Measurements from ENCODE around the gene WWC1. TPM values are rescaled to one million over a fixed set of nuclear protein-coding genes. Genes with fewer than 3 reads are reported as not detected.

WWC1 gene
- total RNA-seq, 2 donors from 2014 or later, result 45.3 to 52.6 TPM

DNA sequence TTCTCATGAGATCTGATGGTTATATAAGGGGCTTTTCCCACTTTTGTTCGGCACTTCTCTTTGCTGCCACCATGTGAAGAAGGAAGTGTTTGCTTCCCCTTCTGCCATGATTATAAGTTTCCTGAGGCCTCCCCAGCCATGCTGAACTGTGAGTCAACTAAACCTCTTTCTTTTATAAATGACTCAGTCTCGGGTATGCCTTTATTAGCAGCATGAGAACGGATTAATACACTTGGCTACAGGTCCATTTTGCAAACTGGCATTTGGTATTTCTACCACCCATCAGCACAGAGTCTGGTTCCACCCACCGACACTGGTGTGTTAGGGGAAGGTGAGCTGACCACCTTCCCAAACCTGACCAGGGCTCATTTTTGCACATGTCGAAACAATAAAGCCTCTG, 146.9 kb downstream of the WWC1 start:
- TF ChIP-seq POLR2AphosphoS5 (IDR thresholded peaks at IDR 0.05), result no peak
- TF ChIP-seq, protein P1, sequence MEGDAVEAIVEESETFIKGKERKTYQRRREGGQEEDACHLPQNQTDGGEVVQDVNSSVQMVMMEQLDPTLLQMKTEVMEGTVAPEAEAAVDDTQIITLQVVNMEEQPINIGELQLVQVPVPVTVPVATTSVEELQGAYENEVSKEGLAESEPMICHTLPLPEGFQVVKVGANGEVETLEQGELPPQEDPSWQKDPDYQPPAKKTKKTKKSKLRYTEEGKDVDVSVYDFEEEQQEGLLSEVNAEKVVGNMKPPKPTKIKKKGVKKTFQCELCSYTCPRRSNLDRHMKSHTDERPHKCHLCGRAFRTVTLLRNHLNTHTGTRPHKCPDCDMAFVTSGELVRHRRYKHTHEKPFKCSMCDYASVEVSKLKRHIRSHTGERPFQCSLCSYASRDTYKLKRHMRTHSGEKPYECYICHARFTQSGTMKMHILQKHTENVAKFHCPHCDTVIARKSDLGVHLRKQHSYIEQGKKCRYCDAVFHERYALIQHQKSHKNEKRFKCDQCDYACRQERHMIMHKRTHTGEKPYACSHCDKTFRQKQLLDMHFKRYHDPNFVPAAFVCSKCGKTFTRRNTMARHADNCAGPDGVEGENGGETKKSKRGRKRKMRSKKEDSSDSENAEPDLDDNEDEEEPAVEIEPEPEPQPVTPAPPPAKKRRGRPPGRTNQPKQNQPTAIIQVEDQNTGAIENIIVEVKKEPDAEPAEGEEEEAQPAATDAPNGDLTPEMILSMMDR (IDR thresholded peaks at IDR 0.05), result no peak
- no peak for TF ChIP-seq POLR2A (IDR thresholded peaks at IDR 0.05)
- intact Hi-C loops (cut with DNase I), result loop anchor here (10.0 kb wide), 1 partner anchor 164 kb away; no protein-coding TSS in a partner anchor
- Histone ChIP-seq H3K27ac (no peak overlapping the region), H3K27me3 (replicated peaks; ENCODE audit: insufficient read depth) (no peaks in the 10 kb centered on the region), H3K4me3 (no peak overlapping the region), H3K9me3 (no peaks in the 10 kb centered on the region), H3K4me1 (replicated peaks) (no peaks in the 10 kb centered on the region), H3K36me3 (no peaks in the 10 kb centered on the region)
- WGBS, result 72% methylated on average over 5 of the region's 5 CpGs
- no peak for DNase-seq (ENCODE audit: low spot score)

DNA sequence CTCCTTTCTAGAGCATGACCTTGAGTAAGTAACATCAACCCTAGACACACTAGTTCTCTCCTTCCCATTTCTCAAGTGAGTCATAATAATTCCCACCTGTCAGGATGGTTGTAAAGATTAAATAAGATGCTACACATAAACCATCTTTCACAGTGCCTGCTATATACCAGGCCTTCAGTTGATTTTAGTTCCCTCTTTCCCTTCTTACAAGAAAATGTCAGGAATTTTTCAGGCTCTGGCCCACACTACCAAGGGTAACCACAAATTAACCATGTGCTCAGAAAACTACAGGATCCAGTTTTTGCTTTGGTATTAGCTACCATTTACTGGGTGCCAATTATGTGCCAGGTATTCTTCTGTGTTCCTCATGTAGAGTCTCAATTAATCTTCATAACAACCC, 152.1 kb downstream of the WWC1 start:
- no peak overlapping the region for H3K27ac ChIP-seq
- H3K36me3 ChIP-seq, result no peaks in the 10 kb centered on the region
- TF ChIP-seq POLR2AphosphoS5 (IDR thresholded peaks at IDR 0.05) (no peak), POLR2A (IDR thresholded peaks at IDR 0.05) (no peak)
- TF ChIP-seq, protein P1 (IDR thresholded peaks at IDR 0.05), result no peak

DNA sequence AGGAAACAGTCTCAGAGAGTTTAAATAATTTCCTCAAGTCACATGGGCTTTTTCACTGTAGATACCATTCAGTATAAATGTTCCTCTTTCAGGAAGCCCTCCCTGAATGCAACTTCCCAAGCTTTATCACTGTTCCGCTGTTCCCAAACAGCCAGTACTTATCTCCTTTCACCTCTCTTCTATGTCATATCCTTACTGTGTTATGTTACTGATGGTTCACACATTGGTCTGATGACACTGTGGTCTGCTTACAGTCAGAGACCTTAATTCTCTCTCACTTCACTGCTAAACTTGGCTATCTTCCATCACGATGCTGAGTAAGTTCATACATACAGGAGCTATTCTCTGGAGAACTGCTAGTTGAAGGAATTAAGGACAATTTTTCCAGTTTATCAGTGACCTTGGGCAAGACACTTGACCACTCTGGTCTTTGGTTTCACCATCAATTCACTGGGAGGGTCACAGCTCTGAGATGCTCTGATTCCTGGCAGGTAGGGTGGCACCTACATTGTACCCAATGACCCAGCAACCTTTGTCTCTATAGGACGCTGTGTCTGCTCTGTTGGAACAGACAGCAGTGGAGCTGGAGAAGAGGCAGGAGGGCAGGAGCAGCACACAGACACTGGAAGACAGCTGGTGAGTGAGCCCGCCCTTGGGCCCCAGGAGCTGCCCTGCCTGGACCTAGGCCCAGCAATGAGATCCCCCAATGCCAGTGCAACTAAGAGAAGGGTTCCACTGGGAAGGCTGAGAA, 152.7 kb downstream of the WWC1 start:
- WGBS, result 91% methylated on average over 4 of the region's 4 CpGs
- H3K36me3 ChIP-seq, result no peaks in the 10 kb centered on the region
- TF ChIP-seq, protein P1 (IDR thresholded peaks at IDR 0.05), result no peak
- TF ChIP-seq POLR2AphosphoS5 (IDR thresholded peaks at IDR 0.05), result no peak
- H3K4me3 ChIP-seq, result no peak overlapping the region
- DNase-seq (ENCODE audit: low spot score), result no peak
- H3K9me3 ChIP-seq, result no peaks in the 10 kb centered on the region
- H3K4me1 ChIP-seq (replicated peaks), result no peaks in the 10 kb centered on the region
- H3K27me3 ChIP-seq (replicated peaks; ENCODE audit: insufficient read depth), result no peaks in the 10 kb centered on the region
- intact Hi-C loops (cut with DNase I), result no loop called here
- H3K27ac ChIP-seq, result no peak overlapping the region

More for the DNA sequence above, 152.1 kb downstream of the WWC1 start:
- DNase-seq (ENCODE audit: low spot score), result no peak
- H3K9me3 ChIP-seq, result no peaks in the 10 kb centered on the region
- no peaks in the 10 kb centered on the region for H3K4me1 ChIP-seq (replicated peaks)
- no peaks in the 10 kb centered on the region for H3K27me3 ChIP-seq (replicated peaks; ENCODE audit: insufficient read depth)
- intact Hi-C loops (cut with DNase I), result no loop called here
- no peak overlapping the region for H3K4me3 ChIP-seq

DNA sequence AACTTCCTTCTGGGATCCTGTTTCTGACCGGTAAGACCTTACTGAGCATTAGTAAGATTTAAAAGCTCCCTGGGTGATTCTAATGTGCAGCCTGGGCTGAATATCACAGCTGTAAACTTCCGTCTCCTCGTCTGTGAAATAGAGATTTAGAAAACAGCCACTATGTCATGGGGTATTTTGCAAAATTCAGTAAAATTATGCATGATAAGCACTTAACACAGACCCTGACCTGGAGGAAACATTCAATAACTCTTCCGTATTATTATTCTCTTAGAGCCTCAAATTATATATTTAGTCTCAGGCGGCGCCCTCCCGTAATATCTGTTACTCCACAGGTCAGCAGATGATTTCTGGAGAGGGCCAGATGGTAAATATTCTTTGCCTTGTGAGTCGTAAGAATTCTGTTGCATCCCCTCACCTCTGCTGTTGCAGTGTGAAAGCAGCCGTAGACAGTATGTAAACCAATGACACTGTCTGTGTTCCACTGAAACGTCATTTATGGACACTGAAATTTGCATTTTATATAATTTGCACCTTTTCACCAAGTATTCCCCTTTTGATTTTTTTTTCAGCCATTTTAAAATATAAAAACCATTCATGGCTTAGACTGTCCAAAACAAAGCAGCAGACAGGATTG, 155.7 kb downstream of the WWC1 start:
- H3K27me3 ChIP-seq (replicated peaks; ENCODE audit: insufficient read depth), result no peaks in the 10 kb centered on the region
- 67% methylated on average over 10 of the region's 10 CpGs for WGBS
- no peak for DNase-seq (ENCODE audit: low spot score)
- H3K4me1 ChIP-seq (replicated peaks), result no peaks in the 10 kb centered on the region
- intact Hi-C loops (cut with DNase I), result no loop called here
- no peaks in the 10 kb centered on the region for H3K9me3 ChIP-seq
- H3K27ac ChIP-seq, result no peak overlapping the region
- H3K4me3 ChIP-seq, result no peak overlapping the region
- TF ChIP-seq POLR2AphosphoS5 (IDR thresholded peaks at IDR 0.05) (no peak), POLR2A (IDR thresholded peaks at IDR 0.05) (no peak)
- TF ChIP-seq, protein P1 (IDR thresholded peaks at IDR 0.05), result no peak
- H3K36me3 ChIP-seq, result no peaks in the 10 kb centered on the region

DNA sequence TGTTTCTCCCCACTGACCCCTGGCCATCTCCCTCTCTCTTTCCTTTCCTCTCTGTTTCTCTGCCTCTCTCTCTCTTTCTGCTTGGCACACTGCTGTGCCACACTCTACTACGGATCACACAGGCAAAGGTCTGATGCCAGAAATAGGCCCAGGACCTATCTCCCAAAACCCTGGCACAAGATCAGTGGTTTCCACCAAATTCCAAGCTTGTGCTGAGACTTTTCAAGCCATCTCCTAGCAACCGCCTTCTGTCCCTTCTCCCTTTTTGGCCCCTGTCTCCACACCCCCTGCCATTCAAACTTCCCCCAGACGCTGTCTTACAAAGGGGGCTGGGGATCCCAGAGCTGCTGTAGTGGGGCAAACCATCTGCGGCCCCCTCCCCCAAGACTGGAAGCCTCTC, 156.4 kb downstream of the WWC1 start:
- Histone ChIP-seq H3K27me3 (replicated peaks; ENCODE audit: insufficient read depth) (no peaks in the 10 kb centered on the region), H3K27ac (no peak overlapping the region), H3K36me3 (no peaks in the 10 kb centered on the region), H3K4me1 (replicated peaks) (no peaks in the 10 kb centered on the region), H3K9me3 (no peaks in the 10 kb centered on the region), H3K4me3 (no peak overlapping the region)
- intact Hi-C loops (cut with DNase I), result no loop called here
- no peak for DNase-seq (ENCODE audit: low spot score)
- WGBS, result 77% methylated on average over 4 of the region's 4 CpGs
- no peak for TF ChIP-seq POLR2A (IDR thresholded peaks at IDR 0.05)
- no peak for TF ChIP-seq POLR2AphosphoS5 (IDR thresholded peaks at IDR 0.05)
- TF ChIP-seq, protein P1 (IDR thresholded peaks at IDR 0.05), result no peak
